Activated naive CD8-positive, alpha-beta T cell treated with anti-CD3 and anti-CD28 coated beads, Interleukin-2, amount 50 U/mL, for 16 hours (primary cell): ENCODE measurements around the gene LOXL3.
"Not testable (repeated sequence)": the region's sequence is repeated elsewhere in the genome, so short reads cannot be mapped to it uniquely, and the experiment has no call there.

Experiments
- DNase-seq: peaks from one replicate; pipeline ENCODE4 v3.0.0-alpha.2; 2020; ENCODE audit warnings: low read depth, low spot score

The LOXL3 gene

DNA sequence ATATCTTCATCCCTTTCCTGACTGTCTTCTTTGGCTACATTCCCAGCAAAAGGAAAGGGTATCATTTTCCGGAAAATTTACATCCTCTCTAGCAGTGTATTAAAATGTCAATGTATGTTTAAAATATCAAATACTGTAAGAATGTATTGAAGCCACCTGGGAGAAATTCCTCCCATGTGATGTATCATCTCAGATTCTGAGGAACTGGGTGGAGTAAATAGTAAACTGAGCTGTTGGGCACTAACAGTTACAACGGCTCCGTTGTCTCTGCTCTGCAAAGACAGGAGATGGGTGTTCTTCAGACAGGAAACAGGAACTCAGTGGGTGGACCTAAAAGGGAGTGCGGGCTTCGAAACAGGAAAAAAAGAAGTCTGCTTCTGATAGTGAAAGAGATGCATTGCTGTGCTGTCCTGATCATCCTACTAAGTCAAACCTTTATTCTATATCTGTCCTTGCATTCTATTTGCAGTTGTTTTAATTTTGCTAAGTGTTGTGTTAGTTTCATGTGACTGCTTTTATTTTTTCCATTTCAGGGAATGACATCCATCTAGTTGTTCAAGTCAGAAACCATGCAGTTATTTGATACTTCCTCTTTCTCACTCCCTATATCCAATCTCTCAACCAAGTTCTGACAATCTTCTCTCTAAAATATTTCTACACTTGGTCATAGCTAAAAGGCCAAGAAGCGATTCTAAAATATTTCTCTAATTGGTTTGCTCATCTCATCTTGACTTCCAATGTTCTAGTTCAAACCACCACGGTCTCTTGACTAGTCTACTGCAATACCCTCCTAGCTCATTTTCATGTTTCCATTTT lies 20.2 kb upstream of the LOXL3 start:
- no peak for DNase-seq

DNA sequence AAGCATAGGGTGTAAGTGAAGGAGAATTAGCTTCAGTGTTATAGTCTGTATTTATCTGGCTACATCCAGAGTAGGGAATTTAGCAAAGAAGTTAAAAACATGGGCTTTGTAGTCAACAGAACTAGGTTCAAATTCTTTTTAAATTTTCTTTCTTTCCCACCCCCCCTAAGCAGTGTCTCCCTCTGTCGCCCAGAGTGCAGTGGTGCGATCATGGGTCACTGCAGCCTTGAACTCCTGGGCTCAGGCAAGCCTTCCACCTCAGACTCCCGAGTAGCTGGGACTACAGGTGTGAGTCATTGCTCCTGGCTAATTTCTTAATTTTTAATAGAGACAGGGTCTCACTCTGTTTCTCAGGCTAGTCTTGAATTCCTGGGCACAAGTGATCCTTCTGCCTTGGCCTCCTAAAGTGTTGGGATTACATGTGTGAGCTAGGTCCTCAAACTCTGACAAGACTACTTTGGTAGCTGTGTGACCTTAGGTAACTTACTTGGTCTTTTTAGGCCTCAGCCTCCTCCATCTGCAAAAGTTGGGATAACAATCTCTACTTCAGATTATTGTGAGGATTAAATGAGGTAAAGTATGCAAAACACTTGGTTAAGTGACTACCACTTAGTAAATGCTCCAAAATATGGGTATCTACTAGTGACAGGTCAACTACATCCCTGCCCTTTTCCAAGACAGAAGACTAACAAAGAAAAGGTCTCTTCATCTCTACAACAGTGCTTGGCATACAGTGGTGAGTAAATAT lies 18.6 kb upstream of the LOXL3 start:
- no peak for DNase-seq

DNA sequence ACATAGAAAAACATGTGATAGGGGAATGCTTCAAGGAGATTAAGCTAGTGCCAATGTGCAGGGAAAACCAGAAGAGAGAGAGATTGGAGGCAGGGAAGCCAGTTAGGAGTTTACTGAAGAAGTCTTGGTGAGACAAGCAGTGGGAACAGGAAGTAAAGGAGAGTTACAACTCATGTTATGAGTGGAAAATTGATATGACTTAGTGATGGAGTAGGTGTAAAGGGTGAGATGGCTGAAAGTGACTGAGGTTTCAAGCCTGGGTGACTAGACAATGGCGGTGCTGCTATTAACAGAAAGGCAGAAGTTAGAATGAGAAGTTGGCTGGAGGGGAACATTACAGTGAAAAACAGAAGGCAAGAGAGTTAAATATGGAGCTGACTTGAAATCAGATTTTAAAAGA lies 17.3 kb upstream of the LOXL3 start:
- DNase-seq: no peak

DNA sequence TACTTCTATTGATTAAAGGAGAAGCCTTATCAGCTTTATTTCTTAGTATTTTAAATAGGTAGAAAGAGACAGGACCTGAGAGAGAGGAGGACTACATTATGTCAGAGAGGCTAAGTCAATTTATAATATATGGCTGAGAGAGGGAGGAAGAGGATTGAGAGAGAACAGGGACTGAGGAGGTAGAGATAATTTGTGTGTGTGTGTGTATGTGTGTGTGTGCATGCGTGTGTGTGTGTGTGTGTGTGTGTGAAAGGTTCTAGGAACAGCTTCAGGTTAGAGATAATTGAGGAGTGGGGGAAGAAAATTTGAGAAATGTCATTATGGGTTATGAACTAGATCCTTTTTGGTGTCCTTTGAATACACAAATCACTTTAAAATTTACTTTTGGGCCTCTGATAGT lies 15.9 kb upstream of the LOXL3 start:
- DNase-seq: no peak

DNA sequence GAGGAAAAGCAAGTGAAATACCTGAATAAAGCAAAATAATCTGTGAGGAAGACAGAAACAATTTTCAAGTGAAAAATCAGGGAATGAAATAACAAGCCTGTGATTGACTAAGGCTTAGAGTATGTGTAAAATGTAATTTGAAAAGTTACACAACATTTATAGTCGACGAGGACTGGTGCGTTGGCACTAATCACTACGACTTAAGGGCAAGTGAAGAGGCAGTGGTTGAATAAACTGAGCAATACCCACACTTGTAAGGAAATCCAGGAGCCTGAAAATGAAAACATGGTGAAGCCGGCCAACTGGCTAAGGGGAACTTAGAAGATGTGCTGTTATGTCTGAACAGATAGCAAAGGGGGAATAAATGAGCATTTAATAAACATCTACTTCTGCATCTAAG lies 14.1 kb upstream of the LOXL3 start:
- no peak for DNase-seq

DNA sequence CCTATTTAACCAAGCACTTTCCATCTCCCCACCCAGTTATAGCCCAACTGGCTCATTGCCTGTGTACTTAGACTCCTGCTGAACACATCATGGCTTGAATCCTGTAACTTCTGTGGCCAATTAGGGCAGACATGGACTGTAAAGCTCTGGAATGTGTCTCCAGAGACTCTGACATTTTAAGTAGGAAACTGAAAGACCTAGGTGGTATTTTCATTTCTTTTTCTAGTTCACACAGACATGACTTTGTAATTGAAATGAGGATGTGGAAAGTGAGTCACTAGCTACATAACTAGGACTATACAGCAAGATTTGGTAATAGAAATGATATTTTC lies 13.0 kb upstream of the LOXL3 start:
- no peak for DNase-seq

DNA sequence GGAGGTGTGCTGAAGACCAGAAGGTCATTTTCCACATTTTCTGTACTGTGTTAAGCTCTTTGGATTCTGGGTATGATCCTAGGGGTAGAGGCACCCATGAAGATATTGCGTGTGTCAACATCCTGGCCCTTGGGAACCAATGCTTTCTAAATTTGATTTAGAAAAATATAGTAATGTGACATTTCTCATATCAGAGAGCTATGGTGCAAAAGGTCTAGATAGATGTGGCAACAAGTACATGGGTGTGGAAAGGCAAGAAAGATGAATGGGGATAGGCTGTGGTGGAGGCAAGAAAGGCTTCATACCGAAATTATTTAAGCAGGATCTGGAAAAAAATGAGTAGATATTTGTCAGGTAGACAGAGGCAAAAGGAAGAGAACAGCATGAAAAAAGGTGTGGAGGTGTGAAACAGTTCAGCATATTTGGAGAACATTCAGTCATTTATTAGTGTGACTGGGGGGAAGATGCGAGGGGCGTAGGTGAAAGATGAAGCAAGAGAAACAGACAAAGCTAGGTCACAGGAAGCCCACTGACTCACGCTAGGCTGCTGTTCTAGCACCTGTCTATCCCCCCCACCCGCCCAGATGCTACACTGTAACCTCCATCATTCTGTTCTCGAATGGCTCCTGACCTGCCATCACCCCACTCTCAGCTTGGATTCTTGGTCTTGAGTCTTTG lies 12.5 kb upstream of the LOXL3 start:
- DNase-seq: no peak

DNA sequence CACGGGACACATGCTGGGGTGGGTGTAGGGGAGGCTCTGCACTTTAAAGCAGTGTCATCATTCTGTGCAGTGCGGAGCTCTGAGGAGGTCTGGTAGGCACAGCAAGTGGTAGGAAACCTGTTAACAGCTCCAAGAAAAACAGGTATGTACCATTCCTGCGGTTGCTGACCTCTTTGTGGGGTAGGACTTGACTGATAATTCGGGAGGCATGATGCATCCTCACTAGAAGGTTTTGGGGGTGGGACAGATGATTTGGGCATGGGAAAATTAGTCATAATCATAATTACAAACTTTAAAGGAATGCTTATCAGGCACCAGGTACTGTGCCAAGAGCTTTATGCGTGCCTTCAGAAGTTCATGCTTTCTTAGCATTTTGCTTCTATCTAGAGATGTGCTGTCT lies 10.5 kb upstream of the LOXL3 start:
- DNase-seq: no peak

DNA sequence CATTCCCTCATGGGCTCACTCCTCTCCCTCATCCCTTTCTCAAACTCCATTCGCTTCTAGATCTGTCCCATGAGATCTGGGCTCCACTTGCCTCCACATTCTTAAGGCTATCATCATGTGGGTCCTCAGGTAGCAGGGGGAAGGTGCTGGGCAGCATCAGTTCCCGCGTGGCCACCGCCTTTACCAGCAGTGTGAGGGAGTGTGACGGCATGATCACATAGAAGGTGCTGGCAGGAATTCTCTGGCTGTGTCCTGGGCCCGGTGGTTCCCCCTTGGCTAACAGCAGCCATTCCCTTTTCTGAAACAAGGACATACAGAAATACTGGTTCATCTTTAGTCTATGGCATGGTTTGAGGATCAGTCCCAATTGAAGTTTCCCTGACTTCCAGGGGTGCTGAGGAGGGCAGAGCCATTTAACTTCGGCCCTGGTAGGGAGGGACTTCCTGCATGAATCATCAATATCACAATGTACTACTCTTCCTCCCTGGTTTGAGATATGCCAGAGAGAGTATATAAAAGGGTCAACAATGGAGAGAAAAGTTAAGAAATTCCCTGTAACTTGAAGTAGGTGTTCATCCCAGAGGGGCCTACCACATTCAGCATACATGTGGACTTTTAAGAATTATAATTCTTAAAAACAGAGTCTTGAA lies 8.5 kb upstream of the LOXL3 start:
- no peak for DNase-seq

DNA sequence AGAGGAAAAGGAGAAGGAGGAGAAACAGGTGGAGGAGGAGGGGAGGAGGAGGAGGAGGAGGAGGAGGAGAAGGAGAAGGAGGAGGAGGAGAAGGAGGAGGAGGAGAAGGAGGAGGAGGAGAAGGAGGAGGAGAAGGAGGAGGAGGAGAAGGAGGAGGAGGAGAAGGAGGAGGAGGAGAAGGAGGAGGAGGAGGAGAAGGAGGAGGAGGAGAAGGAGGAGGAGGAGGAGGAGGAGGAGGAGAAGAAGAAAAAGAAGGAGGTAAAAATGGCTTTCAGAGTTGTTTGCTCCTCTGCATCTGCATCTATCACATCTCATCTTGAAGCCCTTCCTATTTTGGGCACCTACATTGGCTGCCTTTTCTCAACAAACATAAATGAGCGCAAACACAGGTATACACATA lies 7.3 kb upstream of the LOXL3 start:
- DNase-seq: not testable (repeated sequence)

DNA sequence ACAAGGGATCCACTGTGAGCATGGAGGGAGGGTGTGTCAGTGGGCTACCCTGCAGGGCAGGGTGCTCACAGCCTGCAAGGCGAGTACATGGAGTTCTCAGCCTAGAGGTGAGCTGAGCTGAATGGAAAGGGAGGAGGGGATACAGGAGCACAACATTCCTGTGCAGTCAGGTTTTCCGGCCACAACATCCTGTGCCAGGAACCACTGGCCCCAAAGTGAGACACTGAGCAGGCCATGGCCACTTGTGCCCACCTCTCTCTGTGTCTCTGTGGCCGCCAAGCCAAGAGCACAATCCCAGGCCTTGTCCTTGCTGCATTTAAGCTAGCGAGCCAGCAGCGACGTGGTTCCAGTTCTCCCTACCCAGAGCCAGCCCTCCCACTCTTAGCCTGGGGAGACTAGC lies 6.8 kb upstream of the LOXL3 start:
- DNase-seq: no peak

DNA sequence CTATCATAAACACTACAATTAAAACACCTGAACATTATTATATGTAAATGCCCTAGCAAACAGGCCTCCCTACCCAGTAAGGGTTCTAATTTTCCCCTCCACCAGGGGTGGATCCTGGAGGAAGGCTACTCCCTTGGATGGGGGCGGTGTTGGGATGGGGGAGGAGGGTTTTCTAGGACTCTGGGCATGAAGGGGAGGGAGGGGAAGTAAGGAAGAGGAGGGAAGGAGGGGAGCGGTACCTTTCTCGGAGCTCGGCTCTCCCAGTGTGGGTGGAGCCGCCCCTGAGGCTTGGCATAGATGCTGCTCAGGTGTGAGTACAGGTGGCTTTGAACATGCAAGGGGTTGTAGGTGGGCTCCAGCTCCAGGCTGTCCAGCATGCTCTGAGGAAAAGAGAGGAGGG lies 6.2 kb upstream of the LOXL3 start:
- no peak for DNase-seq

DNA sequence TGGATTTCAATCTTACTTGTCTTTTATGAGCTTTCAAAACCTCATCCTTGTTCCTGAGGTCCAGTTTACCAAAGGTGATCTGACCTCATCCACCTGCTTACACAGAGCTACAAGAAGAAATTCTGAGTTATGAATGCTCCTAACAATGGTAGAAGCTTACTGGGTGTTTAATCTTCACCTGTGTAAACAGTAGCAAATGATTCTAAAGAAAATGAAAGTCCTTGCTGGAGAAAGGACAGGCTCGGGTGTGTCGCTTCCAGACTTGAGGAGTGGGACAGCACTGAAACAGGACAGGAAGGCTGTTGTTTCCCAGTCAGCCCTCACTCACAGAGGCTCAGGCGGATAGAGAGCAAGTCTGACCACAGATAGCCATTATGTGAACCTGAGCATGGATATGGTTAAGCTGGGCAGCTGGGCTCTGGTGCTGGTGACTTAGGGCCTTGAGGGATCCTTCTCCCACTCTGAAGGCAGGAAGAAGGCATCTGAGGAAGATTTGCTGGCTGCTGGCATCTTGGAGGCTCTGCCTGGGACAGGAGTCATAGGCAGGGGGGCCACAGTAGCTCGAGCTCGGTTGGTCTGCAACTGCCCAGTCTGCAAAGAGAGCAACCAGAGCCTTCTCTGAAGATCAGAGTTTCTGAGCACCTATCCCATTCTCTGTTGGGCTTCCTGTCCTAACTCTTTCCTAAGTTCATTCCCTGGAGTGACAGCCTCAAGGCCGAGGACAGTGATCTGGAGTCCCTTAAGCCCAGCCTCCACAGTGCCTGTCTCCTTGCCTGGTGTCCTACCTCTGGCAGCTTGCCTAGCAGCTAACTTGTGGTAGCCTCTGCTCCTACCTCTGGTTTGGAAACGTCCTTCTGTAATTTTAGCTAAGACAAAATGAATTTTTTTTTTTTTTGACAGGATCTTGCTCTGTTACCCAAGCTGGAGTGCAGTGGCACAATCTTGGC lies 4.8 kb upstream of the LOXL3 start:
- DNase-seq: no peak

DNA sequence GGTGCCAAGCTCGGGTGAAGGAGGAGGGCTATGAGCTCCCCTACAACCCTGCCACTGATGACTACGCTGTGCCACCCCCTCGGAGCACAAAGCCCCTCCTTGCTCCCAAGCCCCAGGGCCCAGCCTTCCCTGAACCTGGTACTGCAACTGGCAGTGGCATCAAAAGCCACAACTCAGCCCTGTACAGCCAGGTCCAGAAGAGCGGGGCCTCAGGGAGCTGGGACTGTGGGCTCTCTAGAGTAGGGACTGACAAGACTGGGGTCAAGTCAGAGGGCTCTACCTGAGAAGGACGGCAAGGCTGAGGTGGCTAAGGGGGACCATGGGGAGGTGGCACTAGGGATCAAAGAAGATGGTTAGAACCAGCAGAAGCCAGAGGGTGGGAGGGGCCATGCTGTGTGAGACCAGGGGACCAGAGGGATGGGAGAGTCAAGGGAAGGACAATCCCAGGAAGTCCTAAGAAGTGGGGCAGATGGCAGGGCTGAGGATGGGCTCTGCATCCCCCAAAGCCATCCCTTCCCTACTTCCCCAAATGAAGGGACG lies 3.2 kb upstream of the LOXL3 start:
- DNase-seq: no peak

DNA sequence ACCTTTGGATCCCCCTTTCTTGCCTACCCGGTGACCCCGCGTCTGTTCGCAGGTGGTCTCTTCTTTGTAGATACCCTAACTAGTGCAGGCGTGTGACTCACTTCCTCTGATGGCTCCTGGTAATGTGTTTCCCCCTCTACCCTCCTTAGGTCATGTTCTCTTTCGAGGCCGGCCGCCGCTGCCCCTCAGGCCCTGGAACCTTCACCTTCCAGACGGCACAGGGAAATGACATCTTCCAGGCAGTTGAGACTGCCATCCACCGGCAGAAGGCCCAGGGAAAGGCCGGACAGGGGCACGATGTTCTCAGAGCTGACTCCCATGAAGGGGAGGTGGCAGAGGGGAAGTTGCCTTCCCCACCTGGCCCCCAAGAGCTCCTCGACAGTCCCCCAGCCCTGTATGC lies 2.4 kb upstream of the LOXL3 start:
- no peak for DNase-seq

DNA sequence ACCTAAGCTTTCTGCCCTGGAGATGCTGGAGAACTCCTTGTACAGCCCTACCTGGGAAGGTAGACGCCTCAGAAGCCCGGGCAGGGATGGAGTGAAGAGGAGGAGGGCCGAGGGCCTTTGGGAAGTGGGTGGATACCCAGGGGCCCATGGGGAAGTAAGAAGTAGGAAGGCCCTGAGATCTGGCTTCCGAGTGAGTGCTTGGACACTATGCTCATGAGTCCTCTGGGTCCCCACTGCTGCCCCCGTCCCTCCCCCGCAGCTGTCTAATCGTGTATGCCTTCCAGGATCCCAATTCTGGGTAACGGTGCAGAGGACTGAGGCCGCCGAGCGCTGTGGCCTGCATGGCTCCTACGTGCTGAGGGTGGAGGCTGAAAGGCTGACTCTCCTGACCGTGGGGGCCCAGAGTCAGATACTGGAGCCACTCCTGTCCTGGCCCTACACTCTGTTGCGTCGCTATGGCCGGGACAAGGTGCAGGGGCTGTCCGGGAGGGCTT lies 1.9 kb upstream of the LOXL3 start:
- no peak for DNase-seq

DNA sequence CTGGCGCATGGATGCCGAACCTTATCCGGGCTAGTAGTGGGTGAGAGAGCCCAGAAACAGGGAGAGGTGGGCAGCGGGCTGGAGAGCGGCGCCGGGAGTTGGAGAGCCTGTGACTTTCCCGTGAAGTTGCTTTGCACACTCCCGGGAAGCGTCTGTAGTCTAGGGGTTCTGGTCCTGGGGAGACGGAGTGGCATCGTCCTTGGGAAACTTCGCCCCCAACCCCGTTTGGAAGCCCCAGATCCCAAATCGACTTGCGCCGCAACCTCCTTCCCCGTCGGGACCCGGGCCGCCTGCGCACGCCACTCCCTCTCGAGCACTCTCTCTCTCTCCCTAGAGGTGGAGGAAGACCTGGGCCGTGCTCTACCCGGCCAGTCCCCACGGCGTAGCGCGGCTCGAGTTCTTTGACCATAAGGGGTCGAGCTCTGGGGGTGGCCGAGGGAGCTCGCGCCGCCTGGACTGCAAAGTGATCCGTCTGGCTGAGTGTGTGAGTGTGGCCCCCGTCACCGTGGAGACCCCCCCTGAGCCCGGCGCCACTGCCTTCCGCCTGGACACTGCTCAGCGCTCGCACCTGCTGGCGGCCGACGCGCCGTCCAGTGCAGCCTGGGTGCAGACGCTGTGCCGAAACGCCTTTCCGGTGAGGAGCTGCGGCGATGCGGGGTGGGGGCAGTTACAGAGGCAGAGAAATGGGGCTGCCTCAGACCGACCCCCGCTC lies 1.2 kb upstream of the LOXL3 start:
- DNase-seq: no peak

DNA sequence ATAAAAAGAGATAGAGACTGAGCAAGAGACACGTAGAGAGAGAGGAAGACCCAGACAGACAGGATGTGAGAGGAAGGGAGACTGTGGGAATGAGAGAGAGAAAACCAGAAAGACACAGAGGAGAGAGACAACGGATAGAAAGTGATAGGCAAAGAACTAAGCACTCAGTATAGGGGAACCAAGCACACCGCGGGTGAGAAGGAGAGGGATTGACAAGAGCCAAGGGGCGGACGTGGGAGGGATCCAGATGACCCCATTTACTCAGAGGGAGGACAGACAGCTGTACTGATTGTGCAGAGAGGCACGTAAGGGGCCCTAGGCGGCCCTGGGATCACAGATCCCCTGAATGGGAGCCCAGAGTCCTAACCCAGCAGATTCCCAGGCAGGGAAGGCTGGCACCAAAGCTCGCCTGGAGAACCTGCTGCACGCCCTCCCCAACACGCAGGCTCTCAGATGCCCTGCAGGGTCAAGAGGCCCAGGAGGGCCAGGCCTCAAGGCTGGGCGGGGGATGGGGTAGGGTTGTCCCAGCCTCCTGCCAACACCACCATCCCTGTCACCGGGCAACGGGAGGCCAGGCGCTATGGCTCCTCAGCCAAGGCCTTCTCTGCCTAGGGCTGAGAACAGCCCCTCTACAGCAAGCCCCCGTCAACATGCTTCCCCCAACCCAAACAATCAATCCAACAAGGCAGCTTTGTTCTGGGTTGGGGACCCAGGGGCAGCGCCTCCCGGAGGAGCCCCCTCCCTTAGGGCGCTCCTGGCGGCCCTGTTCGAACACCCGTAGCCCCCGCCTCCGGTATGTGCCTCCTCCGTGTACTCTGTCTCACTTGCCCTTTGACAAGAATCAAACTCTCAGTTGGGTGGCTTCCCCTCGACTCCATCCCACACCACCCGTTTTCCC lies 579 bp downstream of the LOXL3 start:
- DNase-seq: no peak
